IMR-90 (cell line): ENCODE data around the gene ABCC8.

Experiments
- BHLHE40 ChIP-seq: fragments of 150-350 bp; IDR thresholded peaks from 2 replicates; pipeline ENCODE4 v1.6.1; 2016; ENCODE audit warnings: mild to moderate bottlenecking, low read depth, low read length
- CTCF ChIP-seq: conservative IDR thresholded peaks from 2 replicates; pipeline ENCODE4 v1.5.1; 2012; ENCODE audit warnings: mild to moderate bottlenecking, low read depth, low read length, improper control_type of control experiment
- FOS ChIP-seq: fragments of 150-350 bp; IDR thresholded peaks from 2 replicates; pipeline ENCODE4 v1.6.1; 2016; ENCODE audit warnings: low read depth, low read length
- MXI1 ChIP-seq: IDR thresholded peaks from 2 replicates; pipeline ENCODE4 v1.6.1; 2012; ENCODE audit warnings: low read depth, mild to moderate bottlenecking, low read length, moderate library complexity, borderline replicate concordance
- NFE2L2 ChIP-seq: fragments of 150-350 bp; IDR thresholded peaks from 2 replicates; pipeline ENCODE4 v1.6.1; 2016; ENCODE audit warnings: low read depth, mild to moderate bottlenecking, low read length
- POLR2A ChIP-seq: IDR thresholded peaks from 2 replicates; pipeline ENCODE4 v1.6.1; 2012; ENCODE audit warnings: mild to moderate bottlenecking, low read depth, low read length
- RAD21 ChIP-seq: IDR thresholded peaks from 2 replicates; pipeline ENCODE4 v1.6.1; 2012; ENCODE audit warnings: low read length, improper control_type of control experiment
- RCOR1 ChIP-seq: IDR thresholded peaks from 2 replicates; pipeline ENCODE4 v1.6.1; 2012; ENCODE audit warnings: mild to moderate bottlenecking, low read length, improper control_type of control experiment; ENCODE audit not compliant: insufficient replicate concordance
- RFX5 ChIP-seq: IDR thresholded peaks from 2 replicates; pipeline ENCODE4 v1.8.0; 2012; ENCODE audit warnings: low read depth, mild to moderate bottlenecking, low read length, moderate library complexity
- SMC3 ChIP-seq: fragments of 150-350 bp; IDR thresholded peaks from 2 replicates; pipeline ENCODE4 v1.6.1; 2016; ENCODE audit warnings: low read depth, mild to moderate bottlenecking, antibody characterized with exemption, low read length, moderate library complexity
- TF ChIP-seq, protein P1 (sequence below): fragments of 150-350 bp; IDR thresholded peaks from 2 replicates; pipeline ENCODE4 v1.6.1; 2016; ENCODE audit warnings: low read depth, mild to moderate bottlenecking, low read length, moderate library complexity, borderline replicate concordance
- TF ChIP-seq, protein P2 (sequence below): fragments of 150-350 bp; IDR thresholded peaks from 2 replicates; pipeline ENCODE4 v1.6.1; 2017; ENCODE audit warnings: mild to moderate bottlenecking, antibody characterized with exemption, low read length, low read depth

DNA sequence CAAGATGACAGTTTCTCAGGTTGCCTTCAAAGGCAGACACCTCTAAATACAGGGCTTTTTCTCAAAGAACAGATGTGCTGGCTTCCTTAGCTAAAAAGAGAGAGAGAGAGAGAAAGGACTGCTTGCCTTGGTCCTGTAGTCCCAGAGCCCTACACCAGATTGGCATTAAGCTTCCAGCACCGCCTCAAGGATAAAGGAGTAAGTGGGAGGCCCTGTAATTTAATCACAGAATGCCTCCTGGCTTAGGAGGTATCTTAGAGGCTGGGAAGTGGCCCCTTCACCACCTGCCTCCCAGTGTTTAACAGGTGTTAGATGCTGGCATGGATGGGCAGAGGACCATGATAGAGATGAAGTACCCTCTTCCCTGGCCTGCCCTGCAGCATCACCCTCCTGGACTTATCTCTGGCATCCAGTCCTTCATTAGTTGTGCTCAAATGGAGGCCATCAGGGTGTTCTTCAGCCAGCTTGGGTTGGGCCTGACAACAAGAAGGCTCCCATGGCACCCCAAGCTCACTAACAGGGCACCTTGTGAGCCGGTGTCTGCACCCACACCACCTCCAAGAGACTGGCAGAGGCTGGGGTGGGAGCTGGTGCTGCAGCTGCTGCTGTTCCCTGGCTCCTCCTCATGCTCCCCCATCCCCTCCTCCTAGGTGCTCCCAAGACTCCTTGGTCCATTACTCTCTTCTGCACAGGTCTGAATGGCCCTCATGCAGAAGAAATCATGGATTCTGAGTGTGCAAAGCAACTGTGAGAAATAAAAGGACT lies 32.5 kb downstream of the ABCC8 start:
- TF ChIP-seq MXI1 (no peak), SMC3 (no peak), CTCF (no peak), POLR2A (no peak), NFE2L2 (no peak), FOS (no peak), RFX5 (no peak), RAD21 (no peak), BHLHE40 (no peak), RCOR1 (no peak)
- TF ChIP-seq, protein P1, sequence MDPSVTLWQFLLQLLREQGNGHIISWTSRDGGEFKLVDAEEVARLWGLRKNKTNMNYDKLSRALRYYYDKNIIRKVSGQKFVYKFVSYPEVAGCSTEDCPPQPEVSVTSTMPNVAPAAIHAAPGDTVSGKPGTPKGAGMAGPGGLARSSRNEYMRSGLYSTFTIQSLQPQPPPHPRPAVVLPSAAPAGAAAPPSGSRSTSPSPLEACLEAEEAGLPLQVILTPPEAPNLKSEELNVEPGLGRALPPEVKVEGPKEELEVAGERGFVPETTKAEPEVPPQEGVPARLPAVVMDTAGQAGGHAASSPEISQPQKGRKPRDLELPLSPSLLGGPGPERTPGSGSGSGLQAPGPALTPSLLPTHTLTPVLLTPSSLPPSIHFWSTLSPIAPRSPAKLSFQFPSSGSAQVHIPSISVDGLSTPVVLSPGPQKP = no peak
- TF ChIP-seq, protein P2, sequence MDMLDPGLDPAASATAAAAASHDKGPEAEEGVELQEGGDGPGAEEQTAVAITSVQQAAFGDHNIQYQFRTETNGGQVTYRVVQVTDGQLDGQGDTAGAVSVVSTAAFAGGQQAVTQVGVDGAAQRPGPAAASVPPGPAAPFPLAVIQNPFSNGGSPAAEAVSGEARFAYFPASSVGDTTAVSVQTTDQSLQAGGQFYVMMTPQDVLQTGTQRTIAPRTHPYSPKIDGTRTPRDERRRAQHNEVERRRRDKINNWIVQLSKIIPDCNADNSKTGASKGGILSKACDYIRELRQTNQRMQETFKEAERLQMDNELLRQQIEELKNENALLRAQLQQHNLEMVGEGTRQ = no peak
